Measurements from ENCODE around the gene TTC33.

TTC33 gene

DNA sequence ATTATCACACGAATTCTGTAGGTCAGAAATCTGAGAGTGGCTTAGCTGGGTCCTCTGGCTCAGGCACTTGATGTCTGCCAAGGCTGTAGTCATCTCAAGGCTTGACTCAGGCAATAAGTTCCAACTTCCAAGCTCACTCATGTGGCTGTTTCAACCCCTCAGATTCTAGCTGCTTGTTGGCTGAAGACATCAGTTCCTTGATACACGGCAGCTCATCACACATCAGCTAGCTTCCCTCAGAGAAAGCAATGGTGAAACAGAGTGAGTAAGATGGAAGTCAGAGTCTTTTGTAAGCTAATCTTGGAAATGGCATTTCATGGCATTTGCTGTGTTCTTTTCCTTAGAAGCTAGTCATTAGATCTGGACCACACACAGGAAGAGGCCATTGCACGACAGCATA lies 280.2 kb downstream of the TTC33 start:
- no peak for DNase-seq

DNA sequence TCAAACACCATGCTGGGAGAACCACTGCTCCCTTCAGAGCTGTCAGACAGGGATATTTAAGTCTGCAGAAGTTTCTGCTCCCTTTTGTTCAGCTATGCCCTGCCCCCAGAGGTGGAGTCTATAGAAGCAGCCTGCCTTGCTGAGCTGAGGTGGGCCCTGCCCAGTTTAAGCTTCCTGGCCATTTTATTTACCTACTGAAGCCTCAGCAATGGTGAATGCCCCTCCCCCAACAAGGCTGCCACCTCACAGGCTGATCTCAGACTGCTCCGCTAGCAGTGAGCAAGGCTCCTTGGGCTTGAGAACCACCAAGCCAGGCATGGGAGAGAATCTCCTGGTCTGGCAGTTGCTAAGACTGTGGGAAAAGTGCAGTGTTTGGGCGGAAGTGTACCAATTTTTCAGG lies 281.5 kb downstream of the TTC33 start:
- DNase-seq: no peak

DNA sequence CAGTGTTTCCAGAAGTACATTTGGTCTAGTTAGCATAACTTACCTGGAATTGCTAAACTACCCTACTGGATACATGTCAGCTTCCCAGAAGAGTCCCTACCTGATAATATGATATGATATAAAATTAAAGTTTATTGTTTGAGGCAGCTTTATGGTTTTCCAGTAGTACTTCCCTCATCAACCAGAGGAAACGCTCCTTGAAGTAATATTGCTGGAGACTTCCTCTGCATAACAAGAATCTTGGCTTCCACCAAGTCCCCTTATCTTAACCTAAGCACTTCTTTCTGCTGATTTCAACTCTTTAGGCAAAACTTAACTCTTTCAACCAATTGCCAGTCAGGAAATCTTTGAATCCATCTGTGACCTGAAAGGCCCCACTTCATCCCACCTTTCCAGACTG lies 290.3 kb downstream of the TTC33 start:
- DNase-seq: no peak

DNA sequence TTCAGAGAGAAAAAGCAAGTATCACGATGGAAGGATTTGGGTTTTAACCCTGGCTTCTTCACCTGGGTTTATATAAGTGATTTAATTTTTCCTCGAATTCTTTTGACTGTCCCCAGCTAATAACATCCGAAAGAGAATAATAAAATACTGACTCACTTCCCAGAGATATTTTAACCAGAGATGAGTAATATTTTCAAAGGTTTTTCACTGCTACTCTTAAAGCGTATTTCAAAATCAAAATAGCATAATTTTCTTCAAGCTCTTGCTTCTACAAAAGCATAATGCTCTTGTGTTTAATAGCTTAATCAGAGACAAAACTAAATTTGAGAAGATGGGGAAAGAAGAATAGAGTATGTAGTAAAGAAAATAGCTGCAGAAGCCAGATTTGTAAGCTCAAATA lies 291.2 kb downstream of the TTC33 start:
- no peak for DNase-seq
